ENCODE results near the gene CELF1.

The CELF1 gene

GRCh38 chr11:47488674-47489394 lies 64.1 kb downstream of the CELF1 start:
- DNase-seq (ENCODE audit: low read depth in 2 of 3, low spot score in 2 of 3), result no peak

- DNase-seq (ENCODE audit: low read depth in 2 of 3, low spot score in 2 of 3), result no peak
Observed at GRCh38 chr11:47488111-47488510, 64.8 kb downstream of the CELF1 start.

- DNase-seq (ENCODE audit: low read depth in 2 of 3, low spot score in 2 of 3), result no peak
Observed at GRCh38 chr11:47487421-47487820, 65.5 kb downstream of the CELF1 start.

GRCh38 chr11:47485107-47485506 lies 67.8 kb downstream of the CELF1 start:
- no peak for DNase-seq (ENCODE audit: low read depth in 2 of 3, low spot score in 2 of 3)

GRCh38 chr11:47483457-47483856 lies 69.5 kb downstream of the CELF1 start:
- DNase-seq (ENCODE audit: low read depth in 2 of 3, low spot score in 2 of 3), result no peak

GRCh38 chr11:47480762-47481161 lies 72.2 kb downstream of the CELF1 start:
- DNase-seq (ENCODE audit: low read depth in 2 of 3, low spot score in 2 of 3), result no peak

GRCh38 chr11:47478651-47479329 lies 74.1 kb downstream of the CELF1 start:
- no peak for DNase-seq (ENCODE audit: low read depth in 2 of 3, low spot score in 2 of 3)

- no peak for DNase-seq (ENCODE audit: low read depth in 2 of 3, low spot score in 2 of 3)
Observed at GRCh38 chr11:47477753-47478152, 75.2 kb downstream of the CELF1 start.

GRCh38 chr11:47477323-47477722 lies 75.6 kb downstream of the CELF1 start:
- no peak for DNase-seq (ENCODE audit: low read depth in 2 of 3, low spot score in 2 of 3)

GRCh38 chr11:47470671-47471070 lies 82.3 kb downstream of the CELF1 start:
- DNase-seq (ENCODE audit: low read depth in 2 of 3, low spot score in 2 of 3), result no peak

GRCh38 chr11:47469361-47470179 lies 83.4 kb downstream of the CELF1 start:
- DNase-seq (ENCODE audit: low read depth in 2 of 3, low spot score in 2 of 3), result no peak

GRCh38 chr11:47468598-47469214 lies 84.2 kb downstream of the CELF1 start:
- no peak for DNase-seq (ENCODE audit: low read depth in 2 of 3, low spot score in 2 of 3)

- no peak for DNase-seq (ENCODE audit: low read depth in 2 of 3, low spot score in 2 of 3)
Observed at GRCh38 chr11:47467357-47467756, 85.6 kb downstream of the CELF1 start.

- no peak for DNase-seq (ENCODE audit: low read depth in 2 of 3, low spot score in 2 of 3)
Observed at GRCh38 chr11:47466701-47467250, 86.2 kb downstream of the CELF1 start.

- no peak for DNase-seq (ENCODE audit: low read depth in 2 of 3, low spot score in 2 of 3)
Observed at GRCh38 chr11:47466201-47466600, 86.7 kb downstream of the CELF1 start.

GRCh38 chr11:47464483-47464882 lies 88.4 kb downstream of the CELF1 start:
- no peak for DNase-seq (ENCODE audit: low read depth in 2 of 3, low spot score in 2 of 3)

- no peak for DNase-seq (ENCODE audit: low read depth in 2 of 3, low spot score in 2 of 3)
Observed at GRCh38 chr11:47461876-47462275, 91.1 kb downstream of the CELF1 start.

GRCh38 chr11:47460571-47461235 lies 92.2 kb downstream of the CELF1 start:
- DNase-seq (ENCODE audit: low read depth in 2 of 3, low spot score in 2 of 3), result no peak

GRCh38 chr11:47454258-47454671 lies 98.7 kb downstream of the CELF1 start:
- peak in 2 of 3 experiments; percentile 6 to 24 for DNase-seq (ENCODE audit: low read depth in 2 of 3, low spot score in 2 of 3)

- no peak for DNase-seq (ENCODE audit: low read depth in 2 of 3, low spot score in 2 of 3)
Observed at GRCh38 chr11:47453365-47453764, 99.6 kb downstream of the CELF1 start.

- DNase-seq (ENCODE audit: low read depth in 2 of 3, low spot score in 2 of 3), result no peak
Observed at GRCh38 chr11:47451990-47452389, 100.9 kb downstream of the CELF1 start.

Measured in activated CD8-positive, alpha-beta memory T cell treated with anti-CD3 and anti-CD28 coated beads for 48 hours (primary cell).